Epithelial cell of prostate (primary cell): Measurements from ENCODE around the gene OR2A14.
"Not testable (repeated sequence)": the region's sequence is repeated elsewhere in the genome, so short reads cannot be mapped to it uniquely, and the experiment has no call there.

ENCODE experiments used
- DNase-seq: peaks from one replicate; pipeline ENCODE4 v3.0.0-alpha.2; 2011; ENCODE audit warnings: low read depth, low spot score
- H3K27ac ChIP-seq: fragments of 450-650 bp; 2 replicates; pipeline ENCODE4 v1.5.1; 2017; ENCODE audit warnings: mild to moderate bottlenecking

Gene OR2A14

GRCh38 chr7:144144426-144144825, 21.4 kb downstream of the OR2A14 start:
- H3K27ac ChIP-seq: no peak overlapping the region
- DNase-seq: no peak

DNA sequence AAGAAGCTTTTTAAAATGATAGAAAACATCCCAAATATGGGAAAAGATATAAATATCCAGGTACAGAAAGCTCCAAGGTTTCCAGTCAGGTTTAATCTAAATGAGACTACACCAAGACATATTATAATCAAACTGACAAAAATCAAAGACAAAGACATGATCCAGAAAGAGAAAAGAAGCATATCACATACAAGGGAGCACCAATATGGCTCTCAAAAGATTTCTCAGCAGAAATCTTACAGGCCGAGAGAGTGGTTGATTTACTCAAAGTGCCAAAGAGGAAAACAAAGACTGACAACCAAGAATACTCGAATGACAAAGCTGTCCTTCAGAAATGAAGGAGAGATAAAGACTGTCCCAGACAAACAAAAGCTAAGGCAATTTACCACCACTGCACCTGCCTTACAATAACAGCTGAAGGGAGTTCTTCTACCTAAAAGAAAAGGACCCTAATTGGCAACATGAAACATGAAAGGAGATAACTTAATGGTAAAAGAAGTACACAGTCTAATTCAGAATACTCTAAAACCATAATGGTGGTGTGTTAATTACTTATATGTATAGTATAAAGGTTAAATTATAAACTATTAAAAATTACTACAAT, 25.4 kb downstream of the OR2A14 start:
- no peak overlapping the region for H3K27ac ChIP-seq
- no peak for DNase-seq

DNA sequence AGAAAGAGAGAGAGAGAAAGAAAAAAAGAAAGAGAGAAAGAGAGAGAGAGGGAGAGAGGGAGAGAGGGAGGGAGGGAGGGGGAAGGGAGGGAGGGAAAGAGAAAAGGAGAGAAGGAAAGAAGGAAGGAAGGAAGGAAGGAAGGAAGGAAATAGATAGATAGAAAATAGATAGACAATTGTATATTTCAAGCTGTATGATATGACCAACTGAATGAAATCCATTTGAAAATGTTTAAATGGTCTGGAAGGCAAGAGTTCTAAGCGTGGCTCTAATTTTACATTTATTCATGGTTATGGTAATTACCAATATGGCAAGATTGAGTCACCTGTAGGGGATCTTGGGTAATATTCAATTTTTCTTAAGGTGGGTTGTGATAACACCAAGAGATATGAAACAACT, 35.9 kb downstream of the OR2A14 start:
- DNase-seq: no peak
- no peak overlapping the region for H3K27ac ChIP-seq

DNA sequence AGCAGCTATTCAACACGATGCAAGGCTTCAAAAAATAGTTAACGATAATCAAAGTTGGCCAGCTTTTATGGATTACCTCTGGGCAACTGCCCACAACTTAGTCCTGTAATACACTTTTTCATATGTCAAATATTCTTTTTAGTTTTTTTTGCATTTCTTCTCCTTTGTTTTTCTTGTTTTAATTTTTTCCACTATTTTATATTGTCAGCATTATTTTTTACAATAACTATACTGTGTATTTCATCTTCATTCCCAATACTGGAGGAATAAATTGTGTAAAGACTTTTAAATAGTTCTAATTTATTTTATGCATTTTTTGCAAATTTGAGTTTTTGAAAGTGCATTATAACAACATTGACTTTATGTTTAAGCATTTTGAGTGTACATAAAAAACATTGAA, 41.8 kb downstream of the OR2A14 start:
- no peak for DNase-seq
- H3K27ac ChIP-seq: no peak overlapping the region

GRCh38 chr7:144171594-144172350, 48.8 kb downstream of the OR2A14 start:
- DNase-seq, H3K27ac ChIP-seq: not testable (repeated sequence)

- no peak overlapping the region for H3K27ac ChIP-seq
- DNase-seq: no peak
Measured at GRCh38 chr7:144174613-144175012, 51.6 kb downstream of the OR2A14 start.

- DNase-seq, H3K27ac ChIP-seq: not testable (repeated sequence)
Measured at GRCh38 chr7:144178380-144179164, 55.6 kb downstream of the OR2A14 start.

- DNase-seq: not testable (repeated sequence)
Measured at GRCh38 chr7:144179165-144179479, 56.1 kb downstream of the OR2A14 start.

More at GRCh38 chr7:144179165-144179479, 56.1 kb downstream of the OR2A14 start:
- H3K27ac ChIP-seq: not testable (repeated sequence)
